ENCODE results near the gene NINL.

- TF ChIP-seq, protein P1, sequence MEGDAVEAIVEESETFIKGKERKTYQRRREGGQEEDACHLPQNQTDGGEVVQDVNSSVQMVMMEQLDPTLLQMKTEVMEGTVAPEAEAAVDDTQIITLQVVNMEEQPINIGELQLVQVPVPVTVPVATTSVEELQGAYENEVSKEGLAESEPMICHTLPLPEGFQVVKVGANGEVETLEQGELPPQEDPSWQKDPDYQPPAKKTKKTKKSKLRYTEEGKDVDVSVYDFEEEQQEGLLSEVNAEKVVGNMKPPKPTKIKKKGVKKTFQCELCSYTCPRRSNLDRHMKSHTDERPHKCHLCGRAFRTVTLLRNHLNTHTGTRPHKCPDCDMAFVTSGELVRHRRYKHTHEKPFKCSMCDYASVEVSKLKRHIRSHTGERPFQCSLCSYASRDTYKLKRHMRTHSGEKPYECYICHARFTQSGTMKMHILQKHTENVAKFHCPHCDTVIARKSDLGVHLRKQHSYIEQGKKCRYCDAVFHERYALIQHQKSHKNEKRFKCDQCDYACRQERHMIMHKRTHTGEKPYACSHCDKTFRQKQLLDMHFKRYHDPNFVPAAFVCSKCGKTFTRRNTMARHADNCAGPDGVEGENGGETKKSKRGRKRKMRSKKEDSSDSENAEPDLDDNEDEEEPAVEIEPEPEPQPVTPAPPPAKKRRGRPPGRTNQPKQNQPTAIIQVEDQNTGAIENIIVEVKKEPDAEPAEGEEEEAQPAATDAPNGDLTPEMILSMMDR (IDR thresholded peaks at IDR 0.05; ENCODE audit: low read depth, low read length), result no peak
- no peak for TF ChIP-seq POLR2A (IDR thresholded peaks at IDR 0.05; ENCODE audit: extremely low read depth, insufficient read length)
- no peak for TF ChIP-seq MAX (IDR thresholded peaks at IDR 0.05; ENCODE audit: low read depth, low read length)
- TF ChIP-seq MYC (IDR thresholded peaks at IDR 0.05; ENCODE audit: low read depth, low read length), result no peak
Measured at GRCh38 chr20:25467441-25467840, 117.9 kb downstream of the NINL start.

Measured in NB4 (cell line).